GM23338 (cell line): ENCODE results near the gene RXRB.

Experiments used
- CREB1 ChIP-seq: fragments of 250-450 bp; sonication (Bioruptor Pico); IDR thresholded peaks from 2 replicates; pipeline ENCODE4 v1.5.0; 2020; ENCODE audit warnings: low read depth, mild to moderate bottlenecking, moderate library complexity
- CTCF ChIP-seq, 2 experiments: fragments of 200-600 bp in 1 of 2; sonication (generic) in 1 of 2; conservative IDR thresholded peaks; 2 replicates each; pipeline versions ENCODE4 v1.5.1 to v1.6.1; 2016 to 2017; ENCODE audit warnings: antibody characterized with exemption in 2 of 2, low read depth in 2 of 2, mild to moderate bottlenecking in 2 of 2, moderate library complexity in 1 of 2
- ETS1 ChIP-seq: IDR thresholded peaks from 2 replicates; pipeline ENCODE4 v1.6.1; 2016; ENCODE audit warnings: antibody characterized with exemption
- EZH2 ChIP-seq: fragments of 200-600 bp; sonication (generic); IDR thresholded peaks from one replicate; pipeline ENCODE4 v1.8.0; 2017; ENCODE audit warnings: antibody characterized with exemption, mild to moderate bottlenecking, low read depth; ENCODE audit not compliant: unreplicated experiment
- EZH2phosphoT487 ChIP-seq: fragments of 200-600 bp; sonication (generic); IDR thresholded peaks from one replicate; pipeline ENCODE4 v1.8.1; 2018; ENCODE audit warnings: antibody characterized with exemption; ENCODE audit not compliant: unreplicated experiment
- POLR2AphosphoS5 ChIP-seq: IDR thresholded peaks from 2 replicates; pipeline ENCODE4 v1.6.1; 2016; ENCODE audit warnings: antibody characterized with exemption, low read depth
- REST ChIP-seq: IDR thresholded peaks from one replicate; pipeline ENCODE4 v1.6.1; 2018; ENCODE audit warnings: antibody characterized with exemption; ENCODE audit not compliant: unreplicated experiment
- STAT1 ChIP-seq: IDR thresholded peaks from one replicate; pipeline ENCODE4 v1.6.1; 2016; ENCODE audit warnings: antibody characterized with exemption; ENCODE audit not compliant: unreplicated experiment
- ZNF114 ChIP-seq: fragments of 250-450 bp; sonication (Bioruptor Pico); IDR thresholded peaks from 2 replicates; pipeline ENCODE4 v1.5.0; 2020; ENCODE audit warnings: mild to moderate bottlenecking, moderate library complexity
- ZNF331 ChIP-seq: fragments of 250-450 bp; sonication (Bioruptor Pico); IDR thresholded peaks from 2 replicates; pipeline ENCODE4 v1.5.0; 2020; ENCODE audit warnings: low read depth, mild to moderate bottlenecking, moderate library complexity
- ZNF462 ChIP-seq: fragments of 250-450 bp; sonication (Bioruptor Pico); IDR thresholded peaks from 2 replicates; pipeline ENCODE4 v1.5.0; 2020; ENCODE audit warnings: mild to moderate bottlenecking, moderate library complexity

GRCh38 chr6:33236852-33237251 is 36.4 kb upstream of the RXRB start:
- no peak for TF ChIP-seq POLR2AphosphoS5
- no peak for TF ChIP-seq CTCF (conservative IDR thresholded peaks at IDR 0.05; ENCODE audit: low read depth in 2 of 2)
- no peak for TF ChIP-seq EZH2phosphoT487
- no peak for TF ChIP-seq REST
- TF ChIP-seq CREB1 (CRISPR knock-in tag) = no peak
- TF ChIP-seq STAT1 = no peak
- TF ChIP-seq EZH2 = no peak
- TF ChIP-seq ZNF331 (CRISPR knock-in tag) = no peak
- no peak for TF ChIP-seq ZNF114 (CRISPR knock-in tag)
- no peak for TF ChIP-seq ZNF462
- TF ChIP-seq ETS1 = no peak
